Endothelial cell of umbilical vein (primary cell): ENCODE results near the gene CDC16. TPM values are rescaled to one million over a fixed set of nuclear protein-coding genes. Genes with fewer than 3 reads are reported as not detected.

ENCODE experiments used
- BruUV-seq: library from RNA; stranded (reverse); fragments of 400-500 nt; replicated peaks from 2 replicates; lab custom pipeline; 2021; lab: Mats Ljungman, UMichigan
- CTCF ChIA-PET: fragments of 300-600, 350-600 bp; sonication (Branson Sonifier 250); formaldehyde crosslinking; loops from one replicate; lab custom pipeline; 2021; ENCODE audit warnings: antibody characterized with exemption, inconsistent platforms; lab: Charles Lee
- POLR2A ChIA-PET: fragments of 300-600, 350-600 bp; sonication (Branson Sonifier 250); formaldehyde crosslinking; loops from one replicate; lab custom pipeline; 2021; ENCODE audit warnings: antibody characterized with exemption, inconsistent platforms; lab: Charles Lee
- DNase-seq: peaks from one replicate; pipeline ENCODE4 v3.0.0-alpha.2; 2011; ENCODE audit warnings: low read depth, low spot score
- FAIRE-seq: peaks from 2 replicates; lab custom pipeline; 2011; peaks lifted over from hg19 to GRCh38; lab: Jason Lieb, UNC
- H2AFZ ChIP-seq: 2 replicates; pipeline ENCODE4 v1.6.0; 2012; ENCODE audit warnings: low read depth, low read length, control low read depth, inconsistent platforms
- H3K27ac ChIP-seq: 2 replicates; pipeline ENCODE4 v1.5.1; 2011; ENCODE audit warnings: low read depth, mild to moderate bottlenecking, control low read depth, low read length, moderate library complexity; ENCODE audit not compliant: insufficient read depth
- H3K27me3 ChIP-seq, 2 experiments: 2 replicates each; pipeline versions ENCODE4 v1.6.0 to v1.6.1; 2011; ENCODE audit warnings: low read length in 2 of 2, mixed read lengths in 1 of 2; ENCODE audit not compliant: control insufficient read depth in 2 of 2, insufficient read depth in 2 of 2
- H3K36me3 ChIP-seq, 2 experiments: 2 replicates in 1 of 2; 3 replicates in 1 of 2; pipeline ENCODE4 v1.5.1; 2011; ENCODE audit warnings: low read length in 2 of 2, mild to moderate bottlenecking in 1 of 2, moderate library complexity in 1 of 2; ENCODE audit not compliant: control insufficient read depth in 2 of 2, insufficient read depth in 2 of 2; ENCODE audit errors: extremely low read depth in 1 of 2
- H3K4me1 ChIP-seq: 3 replicates; pipeline ENCODE4 v1.5.1; 2011; ENCODE audit warnings: mild to moderate bottlenecking, low read length; ENCODE audit not compliant: control insufficient read depth, insufficient read depth; ENCODE audit errors: extremely low read depth
- H3K4me2 ChIP-seq: 2 replicates; pipeline ENCODE4 v1.6.1; 2011; ENCODE audit warnings: low read length, control low read depth, mixed read lengths; ENCODE audit not compliant: insufficient read depth
- H3K4me3 ChIP-seq, 3 experiments: fragments of 200-600 bp in 1 of 3; sonication (generic), shearing (Covaris generic) in 1 of 3; replicated peaks in 1 of 3; 2 replicates each; pipeline ENCODE4 v1.5.1; 2011 to 2016; ENCODE audit warnings: control low read depth in 3 of 3, low read length in 3 of 3, mild to moderate bottlenecking in 2 of 3, inconsistent platforms in 1 of 3, low read depth in 1 of 3, moderate library complexity in 1 of 3; ENCODE audit not compliant: insufficient read depth in 1 of 3
- H3K79me2 ChIP-seq: 2 replicates; pipeline ENCODE4 v1.6.0; 2012; ENCODE audit warnings: low read length, inconsistent platforms; ENCODE audit not compliant: control insufficient read depth, insufficient read depth
- H3K9ac ChIP-seq: replicated peaks from 2 replicates; pipeline ENCODE3; 2011; ENCODE audit warnings: low read length, control low read depth; ENCODE audit not compliant: insufficient read depth; ENCODE audit errors: extremely low read depth
- H3K9me1 ChIP-seq: replicated peaks from 3 replicates; pipeline ENCODE4 v1.6.0; 2011; ENCODE audit warnings: mild to moderate bottlenecking, low read length; ENCODE audit not compliant: control insufficient read depth, insufficient read depth; ENCODE audit errors: extremely low read depth
- H3K9me3 ChIP-seq: replicated peaks from 2 replicates; pipeline ENCODE4 v1.5.1; 2012; ENCODE audit warnings: low read length, inconsistent platforms; ENCODE audit not compliant: control insufficient read depth, insufficient read depth
- H4K20me1 ChIP-seq: replicated peaks from 2 replicates; pipeline ENCODE3; 2011; ENCODE audit warnings: mild to moderate bottlenecking, low read length; ENCODE audit not compliant: control insufficient read depth, insufficient read depth; ENCODE audit errors: extremely low read depth
- CTCF ChIP-seq, 2 donors: IDR thresholded peaks; 1 replicate in 1 of 2; 2 replicates in 1 of 2; pipeline ENCODE4 v1.5.1; 2011; ENCODE audit warnings: low read length in 2 of 2, mild to moderate bottlenecking in 2 of 2, moderate library complexity in 2 of 2, control low read depth in 1 of 2, inconsistent platforms in 1 of 2, low read depth in 1 of 2; ENCODE audit not compliant: insufficient read depth in 1 of 2; ENCODE audit errors: extremely low read depth in 1 of 2
- EZH2 ChIP-seq: IDR thresholded peaks from 2 replicates; pipeline ENCODE4 v1.6.1; 2012; ENCODE audit warnings: borderline replicate concordance, low read depth, mild to moderate bottlenecking, moderate library complexity, low read length, inconsistent platforms; ENCODE audit not compliant: severe bottlenecking
- FOS ChIP-seq: IDR thresholded peaks from 2 replicates; pipeline ENCODE4 v1.6.1; 2011; ENCODE audit warnings: mild to moderate bottlenecking, low read length, moderate library complexity, borderline replicate concordance; ENCODE audit not compliant: insufficient read depth
- GATA2 ChIP-seq: IDR thresholded peaks from 2 replicates; pipeline ENCODE4 v1.7.0; 2011; ENCODE audit warnings: low read depth, mild to moderate bottlenecking, moderate library complexity, mixed read lengths, low read length; ENCODE audit not compliant: insufficient read length, insufficient read depth
- JUN ChIP-seq: IDR thresholded peaks from 2 replicates; pipeline ENCODE4 v1.6.1; 2011; ENCODE audit warnings: borderline replicate concordance, low read depth; ENCODE audit not compliant: insufficient read length, insufficient read depth
- MYC ChIP-seq: IDR thresholded peaks from one replicate; pipeline ENCODE4 v1.6.1; 2011; ENCODE audit warnings: mild to moderate bottlenecking, low read depth, low read length
- POLR2A ChIP-seq: IDR thresholded peaks from 2 replicates; pipeline ENCODE4 v1.6.1; 2012; ENCODE audit warnings: low read depth, mild to moderate bottlenecking, control low read depth, low read length
- POLR2AphosphoS5 ChIP-seq: IDR thresholded peaks from 2 replicates; pipeline ENCODE4 v1.6.1; 2012; ENCODE audit warnings: low read depth, mild to moderate bottlenecking, control low read depth, low read length, moderate library complexity; ENCODE audit not compliant: insufficient read depth
- dilution Hi-C: fragments of 300-500 bp; cut with MboI; formaldehyde crosslinking; loops from one replicate; pipeline ENCODE4 v1.15.0; 2019; ENCODE audit warnings: low sequenced_read_pairs; ENCODE audit not compliant: extremely low pct_ligation_motif_present
- intact Hi-C: fragments of 100-400 bp; cut with micrococcal nuclease; formaldehyde crosslinking; loops from one replicate; pipeline ENCODE4 v1.10.0; 2022
- microRNA-seq: library from miRNA; unstranded; fragments of <30 nt; microRNA quantifications from one replicate; pipeline ENCODE4 v1.2.0, GENCODE V29; 2021; ENCODE audit warnings: borderline number of aligned reads, borderline replicate concordance
- polyA plus RNA-seq, 4 experiments: library from polyadenylated mRNA; depleted of rRNA in 3 of 4; stranded (reverse) in 3 of 4; unstranded in 1 of 4; fragments of >200 nt; gene quantifications; 2 replicates each; pipeline versions ENCODE4 v1.2.1 to v1.2.3, GENCODE V29; 2011 to 2012; ENCODE audit warnings: missing spikeins in 1 of 4
- small RNA-seq: library from RNA; depleted of rRNA; stranded (forward); fragments of <200 nt; gene quantifications from one replicate; pipeline ENCODE3, GENCODE V24; 2012; ENCODE audit warnings: low replicate concordance, low read depth; ENCODE audit not compliant: insufficient read depth, insufficient read length
- total RNA-seq: library from RNA; stranded (reverse); gene quantifications from 2 replicates; pipeline ENCODE4 v1.2.3, GENCODE V29; 2021
- TF ChIP-seq, protein P1 (sequence below): IDR thresholded peaks from 2 replicates; pipeline ENCODE4 v1.6.1; 2011; ENCODE audit not compliant: insufficient read depth, insufficient read length

Gene CDC16
- total and polyA plus RNA-seq, 2 donors (not counting 3 experiments of a cell fraction or from before 2014, with no cell fraction given), result 41.6 to 83.3 TPM

- intact Hi-C loops (no loop called here), dilution Hi-C loops (no loop called here)
- H3K4me3 ChIP-seq, result no peak overlapping the region
- peaks cover 15 to 21% of the 10 kb centered on the region in 2 experiments for H3K36me3 ChIP-seq
- no peak overlapping the region for H3K27ac ChIP-seq
- DNase-seq (no peak), FAIRE-seq (no peak)
- ChIA-PET CTCF (no interaction called here), POLR2A (interaction anchor here (0.7 kb wide), 1 partner anchor 135 kb away, joined by 5 read pairs; no protein-coding TSS in a partner anchor)
- H2AFZ ChIP-seq, result no peak overlapping the region
- peaks cover 44% of the 10 kb centered on the region for H3K79me2 ChIP-seq
- TF ChIP-seq POLR2AphosphoS5 (no peak), FOS (no peak), GATA2 (no peak), CTCF (IDR thresholded peaks at IDR 0.05; ENCODE audit: extremely low read depth in 1 of 2, insufficient read depth in 1 of 2, low read depth in 1 of 2, low read length in 2 of 2) (no peak), JUN (no peak), POLR2A (no peak), EZH2 (no peak), MYC (no peak)
- TF ChIP-seq, protein P1, sequence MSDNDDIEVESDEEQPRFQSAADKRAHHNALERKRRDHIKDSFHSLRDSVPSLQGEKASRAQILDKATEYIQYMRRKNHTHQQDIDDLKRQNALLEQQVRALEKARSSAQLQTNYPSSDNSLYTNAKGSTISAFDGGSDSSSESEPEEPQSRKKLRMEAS, result no peak
- no peak overlapping the region for H3K9ac ChIP-seq
- no peaks in the 10 kb centered on the region for H3K27me3 ChIP-seq
- peaks cover 6% of the 10 kb centered on the region for H3K4me1 ChIP-seq
- H4K20me1 ChIP-seq, result no peaks in the 10 kb centered on the region
- H3K4me2 ChIP-seq, result no peak overlapping the region
- BruUV-seq, result no TSS peak
- H3K9me3 ChIP-seq, result no peaks in the 10 kb centered on the region
- H3K9me1 ChIP-seq, result no peaks in the 10 kb centered on the region
Measured at GRCh38 chr13:114321256-114321655, 86.6 kb downstream of the CDC16 start.

Small RNAs within 50 kb of the gene (microRNA-seq; reads per million reads assigned to microRNA genes)
- not detected for gene MIR4502
- not detected for gene MIR548AR

Small RNAs within 50 kb of the gene (small RNA-seq; reads per million reads assigned to genes)
- gene MIR4502 (not detected), gene MIR548AR (not detected)

Other genes with a start within 250 kb of the CDC16 start
- 51.2 and 53.8 TPM in 2 replicates for gene RASA3, start 102.3 kb upstream of the CDC16 start, total RNA-seq
- 22.5 and 26.5 TPM in 2 replicates for gene RASA3, start 102.3 kb upstream of the CDC16 start, polyA plus RNA-seq
- not detected in 2 replicates for gene CFAP97D2, start 55.6 kb upstream of the CDC16 start, total RNA-seq
- 0.13 TPM in 1 of 2 replicates, not detected in the other for gene CFAP97D2, start 55.6 kb upstream of the CDC16 start, polyA plus RNA-seq
- 74.4 and 75.4 TPM in 2 replicates for gene UPF3A, start 46.7 kb downstream of the CDC16 start, total RNA-seq
- gene UPF3A, start 46.7 kb downstream of the CDC16 start, polyA plus RNA-seq, result 35.2 and 37.2 TPM in 2 replicates
- gene CHAMP1, start 79.6 kb downstream of the CDC16 start, total RNA-seq, result 21.2 and 24.1 TPM in 2 replicates
- gene CHAMP1, start 79.6 kb downstream of the CDC16 start, polyA plus RNA-seq, result 14.7 and 19.2 TPM in 2 replicates